Measurements from ENCODE around the gene PHLDB2.

- TF ChIP-seq, protein P1, sequence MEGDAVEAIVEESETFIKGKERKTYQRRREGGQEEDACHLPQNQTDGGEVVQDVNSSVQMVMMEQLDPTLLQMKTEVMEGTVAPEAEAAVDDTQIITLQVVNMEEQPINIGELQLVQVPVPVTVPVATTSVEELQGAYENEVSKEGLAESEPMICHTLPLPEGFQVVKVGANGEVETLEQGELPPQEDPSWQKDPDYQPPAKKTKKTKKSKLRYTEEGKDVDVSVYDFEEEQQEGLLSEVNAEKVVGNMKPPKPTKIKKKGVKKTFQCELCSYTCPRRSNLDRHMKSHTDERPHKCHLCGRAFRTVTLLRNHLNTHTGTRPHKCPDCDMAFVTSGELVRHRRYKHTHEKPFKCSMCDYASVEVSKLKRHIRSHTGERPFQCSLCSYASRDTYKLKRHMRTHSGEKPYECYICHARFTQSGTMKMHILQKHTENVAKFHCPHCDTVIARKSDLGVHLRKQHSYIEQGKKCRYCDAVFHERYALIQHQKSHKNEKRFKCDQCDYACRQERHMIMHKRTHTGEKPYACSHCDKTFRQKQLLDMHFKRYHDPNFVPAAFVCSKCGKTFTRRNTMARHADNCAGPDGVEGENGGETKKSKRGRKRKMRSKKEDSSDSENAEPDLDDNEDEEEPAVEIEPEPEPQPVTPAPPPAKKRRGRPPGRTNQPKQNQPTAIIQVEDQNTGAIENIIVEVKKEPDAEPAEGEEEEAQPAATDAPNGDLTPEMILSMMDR (optimal IDR thresholded peaks at IDR 0.05 in 1 of 3, IDR thresholded peaks at IDR 0.05 in 1 of 3, conservative IDR thresholded peaks at IDR 0.05 in 1 of 3; ENCODE audit: extremely low read depth in 1 of 3, insufficient read depth in 2 of 3, low read length in 3 of 3): no peak
- TF ChIP-seq EZH2 (IDR thresholded peaks at IDR 0.05; ENCODE audit: low read length): no peak
These were observed 98.1 kb downstream of the PHLDB2 start for GRCh38 chr3:111956995-111957734.

Data from keratinocyte (primary cell).